HG02610 (cell line): ENCODE measurements around the gene NLRP14.
A peak's percentile ranks its signal among the peaks of the same experiment; 100 is the strongest.

Experiments used
- ATAC-seq: cut with Tn5 transposase; IDR thresholded peaks from one replicate; pipeline ENCODE4 v1.9.1; 2021; ENCODE audit warnings: mild to moderate bottlenecking, moderate library complexity; ENCODE audit not compliant: unreplicated experiment

NLRP14 gene

DNA sequence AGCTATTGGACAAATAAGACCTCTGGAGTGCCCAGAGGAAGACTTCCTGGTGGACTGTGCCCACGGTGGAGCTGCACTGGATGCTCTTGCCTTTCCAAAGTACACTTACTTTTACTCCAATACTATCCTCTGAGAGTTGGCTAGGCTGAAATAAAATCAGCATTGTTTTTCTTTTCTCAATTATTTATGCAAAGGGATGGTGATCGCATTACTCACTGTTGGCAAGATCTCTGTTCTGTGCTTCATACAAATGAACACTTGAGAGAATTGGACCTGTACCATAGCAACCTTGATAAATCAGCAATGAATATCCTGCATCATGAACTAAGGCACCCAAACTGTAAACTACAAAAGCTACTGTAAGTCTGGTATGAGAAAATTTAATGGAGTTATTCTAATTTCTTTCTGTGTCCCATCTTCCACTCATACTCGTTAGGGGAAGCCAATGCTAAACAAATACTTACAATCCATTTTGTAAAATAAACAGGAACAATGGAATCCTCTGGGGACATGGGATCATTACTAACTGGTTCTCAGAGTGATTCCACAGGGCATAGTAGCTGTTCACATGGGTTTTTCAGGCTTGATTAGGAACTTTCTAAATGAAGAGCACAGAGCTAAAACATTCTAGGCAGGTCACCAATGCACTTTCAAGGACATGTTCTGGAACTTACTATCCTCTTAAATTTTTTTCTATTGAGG lies 26.3 kb downstream of the NLRP14 start:
- no peak for ATAC-seq

DNA sequence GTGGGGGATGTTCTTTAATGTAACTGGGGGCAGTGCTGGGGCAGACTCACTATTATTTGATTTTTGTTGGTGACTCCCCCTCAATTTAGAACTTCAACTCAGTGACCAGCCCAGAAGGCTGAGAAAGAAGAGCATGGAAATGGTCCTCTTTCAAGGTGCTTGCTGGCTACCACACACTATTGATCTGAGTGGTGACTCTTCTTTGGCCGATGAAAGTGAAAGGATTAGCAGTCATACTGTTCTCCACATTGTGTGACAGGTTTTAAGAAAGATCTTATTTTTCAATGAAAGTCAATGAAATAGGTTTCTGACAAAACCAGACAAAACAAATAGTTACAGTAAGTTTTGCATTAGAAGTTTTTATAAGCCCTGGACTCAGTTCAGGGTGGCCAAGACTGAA lies 29.9 kb downstream of the NLRP14 start:
- ATAC-seq: peak; percentile 89

DNA sequence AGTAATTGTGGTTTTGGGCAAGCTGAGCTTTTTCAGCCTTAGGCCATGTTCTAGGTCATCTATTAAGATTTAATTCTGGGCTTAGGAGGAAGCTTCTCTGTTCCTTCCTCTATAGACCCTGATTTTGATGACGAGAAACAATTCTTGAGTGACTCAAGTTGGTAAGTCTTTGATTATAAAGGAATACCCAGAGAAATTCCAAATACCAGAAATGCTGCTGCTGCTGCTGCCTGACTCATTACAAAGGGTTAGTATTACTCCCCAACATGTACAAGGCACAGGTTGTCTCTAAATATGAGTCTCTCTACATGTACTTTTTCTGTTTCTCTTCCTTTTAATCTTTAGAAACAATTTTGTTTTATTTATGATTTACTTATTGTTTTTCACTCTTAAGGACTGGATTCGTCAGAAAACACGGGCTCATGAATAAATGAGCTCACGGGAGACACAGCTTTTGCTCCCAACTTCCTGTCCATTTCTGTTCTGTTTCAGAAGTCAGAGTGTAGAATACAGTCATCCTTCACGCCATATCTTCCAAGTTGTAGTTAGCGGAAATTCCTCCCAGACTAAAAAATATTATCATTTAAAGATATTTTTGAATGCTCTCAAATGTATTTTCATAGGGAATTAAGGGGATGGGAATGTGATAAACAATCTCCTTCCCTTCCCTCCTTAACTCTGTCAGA lies 36.7 kb downstream of the NLRP14 start:
- ATAC-seq: peak; percentile 88

DNA sequence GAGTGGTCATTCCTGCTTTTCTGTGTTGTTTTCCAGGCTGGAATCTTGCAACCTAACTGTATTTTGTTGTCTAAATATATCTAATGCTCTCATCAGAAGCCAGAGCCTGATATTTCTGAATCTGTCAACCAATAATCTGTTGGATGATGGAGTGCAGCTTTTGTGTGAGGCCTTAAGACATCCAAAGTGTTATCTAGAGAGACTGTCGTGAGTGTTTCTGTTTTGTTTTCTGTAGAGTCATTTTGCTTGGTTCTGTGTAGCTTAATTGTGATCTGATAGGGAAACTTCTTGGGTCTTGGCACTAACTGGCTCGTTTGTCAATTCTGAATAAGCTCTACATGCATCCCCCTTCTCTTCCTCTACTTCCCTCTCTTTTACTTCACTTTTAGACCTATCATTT lies 37.4 kb downstream of the NLRP14 start:
- ATAC-seq: no peak

DNA sequence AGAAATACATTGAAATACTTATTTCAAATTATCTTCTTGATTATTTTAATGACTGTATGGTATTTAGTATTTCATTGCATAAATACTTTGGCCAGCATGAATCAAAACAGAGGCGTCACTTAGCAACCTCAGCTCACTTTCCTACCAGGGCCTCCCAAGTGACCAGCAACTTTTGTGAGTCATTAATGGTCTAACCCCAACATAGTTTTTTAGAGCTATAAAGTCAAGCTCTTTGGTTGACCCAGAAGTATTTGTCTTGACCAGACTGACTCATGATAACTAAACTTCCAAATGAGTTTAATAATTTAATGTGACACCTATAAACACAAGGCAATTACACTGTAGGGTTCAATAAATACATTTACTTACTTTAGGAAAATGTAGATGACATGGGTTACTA lies 40.6 kb downstream of the NLRP14 start:
- ATAC-seq: no peak

DNA sequence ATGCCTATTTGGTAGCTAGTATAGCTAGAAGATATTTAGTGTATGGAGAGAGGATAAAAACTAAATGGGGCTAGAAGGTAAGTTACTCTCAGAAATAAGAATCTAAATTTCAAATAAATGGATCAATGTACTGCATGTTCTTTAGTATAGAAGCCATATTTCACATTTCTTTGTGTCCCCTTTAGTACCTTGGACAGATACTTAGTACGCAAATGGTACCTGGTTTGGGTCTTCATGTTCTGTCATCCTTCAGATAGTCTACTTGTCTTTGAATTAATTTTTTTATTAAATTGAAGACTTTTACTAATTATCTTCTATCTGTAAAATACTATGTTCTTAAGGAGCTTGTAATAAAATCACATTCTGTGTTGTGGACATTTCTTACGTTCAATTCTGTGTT lies 42.3 kb downstream of the NLRP14 start:
- no peak for ATAC-seq

DNA sequence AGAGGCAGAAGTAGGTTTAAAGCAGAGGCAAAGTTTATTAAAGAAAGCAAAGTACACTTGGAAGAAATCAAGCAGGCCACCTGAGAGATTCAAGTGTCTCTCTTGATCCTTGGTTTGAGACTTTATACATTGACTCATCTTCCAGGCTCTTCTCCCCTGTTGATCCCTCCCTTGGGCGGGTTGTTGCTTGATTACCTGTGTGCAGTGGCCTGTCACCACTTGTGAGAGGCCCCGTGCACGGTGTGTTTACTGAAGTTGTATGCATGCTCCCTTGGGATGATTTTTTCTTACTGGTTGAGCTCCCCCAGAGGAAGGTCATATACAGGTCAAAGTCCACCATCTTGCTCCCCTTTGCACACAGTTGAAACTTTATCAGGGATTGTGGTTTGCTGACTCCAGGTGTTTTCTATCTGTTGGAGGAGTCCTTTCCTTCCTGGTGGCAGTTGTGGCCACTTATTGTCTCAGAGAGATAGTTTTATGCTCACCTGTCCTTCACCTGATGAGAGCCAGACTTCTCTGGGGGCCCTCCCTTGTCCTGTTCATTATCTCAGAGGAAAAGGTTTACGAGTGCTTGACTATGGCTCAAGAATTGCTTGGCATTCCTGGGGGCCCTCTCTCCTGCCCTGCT lies 52.2 kb downstream of the NLRP14 start:
- ATAC-seq: no peak

DNA sequence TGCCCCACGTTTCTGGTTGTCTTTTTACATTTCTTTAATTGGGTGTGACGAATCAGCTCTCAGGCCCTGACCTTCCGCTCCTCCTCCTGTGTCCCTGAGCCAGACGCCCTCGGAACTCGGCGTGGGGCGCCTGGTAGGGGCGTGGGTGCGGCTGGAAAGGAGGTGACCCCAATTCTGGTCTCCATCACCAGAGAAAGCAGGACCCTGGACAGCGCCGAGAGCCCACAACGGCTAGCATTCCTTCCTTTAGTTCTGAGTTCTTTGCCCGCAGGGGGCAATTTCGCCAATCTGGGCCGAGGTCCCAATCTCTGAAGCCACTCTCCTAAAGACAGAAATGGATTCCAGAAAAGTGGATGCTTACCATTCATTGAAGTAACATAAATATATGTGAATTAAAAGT lies 56.8 kb downstream of the NLRP14 start:
- ATAC-seq: no peak

DNA sequence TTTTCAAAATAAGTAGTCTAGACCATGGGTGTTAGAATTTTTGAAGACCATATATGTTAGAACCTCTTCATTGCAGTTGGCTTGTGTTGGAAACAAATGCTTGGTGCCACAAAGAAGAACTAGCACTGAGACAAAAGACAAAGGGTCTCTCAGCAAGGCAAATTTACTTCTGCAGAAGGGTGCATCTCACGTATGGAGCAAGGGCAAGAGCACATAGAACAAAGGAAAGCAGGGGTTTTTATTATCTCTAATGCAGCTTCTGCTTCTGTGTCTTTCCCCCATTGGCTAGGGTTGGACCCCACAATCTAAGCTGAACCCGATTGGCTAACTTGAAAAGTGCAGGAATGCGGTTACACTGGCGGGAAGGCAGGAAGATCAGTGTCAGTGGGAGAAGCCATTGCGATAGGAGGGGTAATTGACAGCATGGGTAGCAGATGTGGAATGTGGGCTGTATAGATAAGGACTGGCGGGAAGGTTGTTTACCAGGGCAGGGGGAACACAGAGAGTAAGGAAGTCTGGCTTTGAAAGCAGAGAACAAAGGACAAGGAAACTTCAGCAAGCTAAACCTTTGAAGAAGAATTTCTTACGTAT lies 59.4 kb downstream of the NLRP14 start:
- ATAC-seq: no peak

DNA sequence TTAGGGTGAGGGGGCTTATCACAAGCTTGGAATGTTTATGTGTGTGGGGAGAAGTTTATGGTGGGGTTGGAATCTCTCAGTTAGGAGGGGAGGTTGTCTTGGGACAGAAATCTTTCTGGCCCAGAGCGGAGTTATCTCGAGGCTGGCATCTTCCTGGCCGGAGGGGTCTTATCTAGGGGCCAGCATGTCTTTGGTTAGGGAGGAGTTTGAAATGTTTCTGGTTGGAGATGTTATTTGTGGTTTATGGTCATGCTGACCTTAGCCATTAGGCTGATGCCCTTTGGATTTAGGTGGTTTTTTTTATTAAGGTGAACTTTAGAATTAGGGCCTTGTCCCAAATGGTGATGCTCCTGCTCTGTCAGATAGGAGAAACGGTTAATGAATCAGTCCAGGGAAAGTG lies 60.6 kb downstream of the NLRP14 start:
- ATAC-seq: no peak

DNA sequence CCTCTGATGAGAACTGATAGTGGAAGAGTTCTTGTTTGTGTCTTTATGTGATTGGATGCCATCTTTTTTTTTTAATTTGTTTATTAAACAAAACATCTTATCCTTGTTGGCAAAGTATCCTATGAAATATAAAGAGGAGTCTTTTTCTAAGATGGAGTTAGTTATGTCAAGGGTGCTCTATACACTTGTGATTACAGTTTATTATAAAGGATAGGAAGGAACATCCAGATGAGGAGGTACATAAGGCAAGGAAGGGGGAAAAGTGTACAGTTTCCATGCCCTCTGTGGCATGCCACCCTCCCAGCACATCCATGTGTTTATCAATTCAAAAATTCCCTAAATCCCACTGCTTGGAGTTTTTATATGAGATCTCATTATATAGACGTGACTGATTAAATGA lies 61.2 kb downstream of the NLRP14 start:
- no peak for ATAC-seq

DNA sequence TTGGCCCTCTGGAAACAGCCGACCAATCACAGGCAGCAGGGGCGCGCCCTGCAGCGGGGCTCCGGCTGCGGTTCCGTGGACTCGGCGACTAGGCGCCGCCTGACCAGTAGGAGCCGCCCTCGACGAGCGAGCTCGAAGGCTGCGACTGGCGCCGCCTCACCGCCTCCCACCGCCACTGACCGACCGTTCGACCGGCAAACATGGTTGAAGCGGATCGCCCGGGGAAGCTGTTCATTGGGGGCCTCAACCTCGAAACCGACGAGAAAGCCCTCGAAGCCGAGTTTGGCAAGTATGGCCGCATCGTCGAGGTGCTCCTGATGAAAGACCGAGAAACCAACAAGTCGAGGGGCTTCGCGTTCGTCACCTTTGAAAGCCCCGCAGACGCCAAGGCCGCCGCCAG lies 68.6 kb downstream of the NLRP14 start, which contains the start of gene RBMXL2:
RBMXL2 (plus strand) TSS at position 78 of the 400 bp plus-strand sequence; CDS start at position 201, 123 bp downstream.
- ATAC-seq: no peak

DNA sequence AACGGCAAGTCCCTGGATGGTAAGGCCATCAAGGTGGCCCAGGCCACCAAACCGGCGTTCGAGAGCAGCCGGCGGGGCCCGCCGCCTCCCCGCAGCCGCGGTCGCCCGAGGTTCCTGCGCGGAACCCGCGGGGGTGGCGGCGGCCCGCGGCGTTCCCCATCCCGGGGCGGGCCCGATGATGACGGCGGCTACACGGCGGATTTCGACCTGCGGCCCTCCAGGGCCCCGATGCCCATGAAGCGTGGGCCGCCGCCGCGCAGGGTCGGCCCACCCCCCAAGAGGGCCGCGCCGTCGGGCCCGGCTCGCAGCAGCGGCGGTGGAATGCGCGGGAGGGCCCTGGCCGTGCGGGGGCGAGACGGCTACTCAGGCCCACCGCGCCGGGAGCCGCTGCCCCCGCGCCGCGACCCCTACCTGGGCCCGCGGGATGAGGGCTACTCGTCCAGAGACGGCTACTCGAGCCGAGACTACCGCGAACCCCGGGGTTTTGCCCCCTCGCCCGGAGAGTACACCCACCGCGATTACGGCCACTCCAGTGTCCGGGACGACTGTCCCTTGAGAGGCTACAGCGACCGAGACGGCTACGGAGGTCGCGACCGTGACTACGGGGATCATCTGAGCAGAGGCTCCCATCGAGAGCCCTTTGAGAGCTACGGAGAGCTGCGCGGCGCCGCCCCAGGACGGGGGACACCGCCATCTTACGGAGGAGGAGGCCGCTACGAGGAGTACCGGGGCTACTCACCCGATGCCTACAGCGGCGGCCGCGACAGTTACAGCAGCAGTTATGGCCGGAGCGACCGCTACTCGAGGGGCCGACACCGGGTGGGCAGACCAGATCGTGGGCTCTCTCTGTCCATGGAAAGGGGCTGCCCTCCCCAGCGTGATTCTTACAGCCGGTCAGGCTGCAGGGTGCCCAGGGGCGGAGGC lies 69.3 kb downstream of the NLRP14 start:
- ATAC-seq: no peak

DNA sequence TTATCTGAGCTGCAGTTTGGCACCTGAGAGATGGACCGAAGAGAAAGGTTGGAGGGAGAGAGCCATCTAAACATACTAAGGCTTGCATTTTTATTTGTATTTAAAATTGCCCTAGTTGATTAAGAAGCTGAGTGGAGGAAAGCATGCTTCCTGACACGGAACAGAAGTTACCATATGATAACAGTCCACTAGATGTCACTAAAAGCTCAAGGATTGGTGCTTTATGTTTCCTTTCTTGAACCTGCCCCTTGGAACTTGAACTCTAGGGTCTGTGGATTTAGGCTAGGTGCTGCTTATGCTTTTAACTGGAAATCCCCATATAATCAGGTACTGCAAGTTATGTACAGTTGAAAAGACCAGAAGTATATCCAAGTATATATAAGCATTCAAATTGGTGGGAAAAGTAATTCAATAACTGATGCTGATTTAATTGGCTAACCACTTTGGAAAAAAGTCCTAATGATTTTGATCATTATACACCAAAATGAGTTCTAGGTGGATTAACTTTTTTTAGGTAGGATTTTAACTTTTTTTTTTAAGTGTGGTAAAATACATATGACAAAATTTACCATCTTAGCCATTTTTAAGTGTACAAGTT lies 78.1 kb downstream of the NLRP14 start:
- peak; percentile 65 for ATAC-seq

DNA sequence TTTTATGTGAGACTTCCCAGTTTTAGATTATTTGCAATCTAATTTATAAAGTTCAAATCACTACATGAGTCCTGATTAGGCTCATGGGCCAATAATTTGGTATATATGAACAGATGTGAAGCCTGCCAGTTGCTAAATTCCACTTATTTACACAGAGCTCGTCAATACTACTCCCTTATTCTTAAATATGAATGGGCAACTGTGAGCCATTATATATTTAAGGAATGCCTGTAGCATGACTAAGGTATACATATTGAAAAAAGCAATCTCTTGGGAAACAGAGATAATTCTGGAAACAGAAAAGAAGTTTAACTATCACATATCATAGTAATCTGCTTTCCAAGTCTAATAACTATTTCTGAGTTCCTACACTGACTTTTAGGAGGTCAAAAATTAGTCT lies 95.5 kb downstream of the NLRP14 start:
- ATAC-seq: no peak

DNA sequence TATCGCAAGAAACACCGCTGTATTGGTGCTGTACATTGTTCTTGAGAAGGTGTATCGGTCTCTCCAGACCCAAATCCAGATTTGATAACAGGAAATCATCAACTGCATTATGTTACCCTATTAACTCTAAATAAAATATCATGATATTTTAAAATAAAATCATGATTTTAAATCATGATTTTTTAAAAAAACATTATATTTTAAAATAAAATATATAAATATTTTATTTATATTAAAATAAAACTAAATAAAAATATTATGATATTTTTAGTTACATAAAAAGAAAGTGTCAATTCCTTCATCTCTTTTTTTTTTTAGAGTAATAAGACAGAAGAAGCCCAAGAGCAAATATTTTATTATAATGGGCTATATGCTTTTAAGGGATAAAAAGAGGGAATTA lies 96.1 kb downstream of the NLRP14 start:
- ATAC-seq: no peak
